H1 (cell line): Measurements from ENCODE around the gene SIX5. TPM values are rescaled to one million over a fixed set of nuclear protein-coding genes. Genes with fewer than 3 reads are reported as not detected.

Experiments used
- CTCF ChIA-PET: fragments of 300-600 bp; sonication (Branson Sonifier 250); formaldehyde crosslinking; loops from one replicate; lab custom pipeline; 2021; ENCODE audit not compliant: partially characterized antibody; lab: Charles Lee
- POLR2A ChIA-PET: fragments of 300-600 bp; sonication (Branson Sonifier 250); formaldehyde crosslinking; loops from one replicate; lab custom pipeline; 2021; ENCODE audit warnings: inconsistent platforms; ENCODE audit not compliant: partially characterized antibody; lab: Charles Lee
- DNase-seq, 2 experiments: peaks; one replicate each; pipeline versions ENCODE4 v3.0.0 to v3.0.0-alpha.2; 2010 to 2022; ENCODE audit warnings: low spot score in 2 of 2, low read depth in 1 of 2, mixed read lengths in 1 of 2
- FAIRE-seq: peaks from 2 replicates; lab custom pipeline; 2011; peaks lifted over from hg19 to GRCh38; lab: Jason Lieb, UNC
- H2AFZ ChIP-seq: 2 replicates; pipeline ENCODE4 v1.8.1; 2012; ENCODE audit warnings: low read length, inconsistent platforms
- H2AK5ac ChIP-seq: 2 replicates; pipeline ENCODE4 v1.6.1; 2013; ENCODE audit warnings: low read depth, low read length
- H2BK120ac ChIP-seq: replicated peaks from 2 replicates; pipeline ENCODE3; 2013; ENCODE audit warnings: low read depth, low read length, inconsistent platforms
- H2BK12ac ChIP-seq: 2 replicates; pipeline ENCODE4 v1.6.1; 2013; ENCODE audit warnings: low read depth, low read length
- H2BK15ac ChIP-seq: 2 replicates; pipeline ENCODE4 v1.6.1; 2013; ENCODE audit warnings: low read length
- H2BK20ac ChIP-seq: 2 replicates; pipeline ENCODE4 v1.6.1; 2013; ENCODE audit warnings: low read length
- H2BK5ac ChIP-seq: 2 replicates; pipeline ENCODE4 v1.6.1; 2013; ENCODE audit warnings: low read depth, low read length
- H3K14ac ChIP-seq: 2 replicates; pipeline ENCODE4 v1.6.1; 2013; ENCODE audit warnings: inconsistent platforms; ENCODE audit not compliant: insufficient read length
- H3K18ac ChIP-seq: 2 replicates; pipeline ENCODE4 v1.6.1; 2013; ENCODE audit warnings: low read length; ENCODE audit errors: extremely low read depth
- H3K23ac ChIP-seq: 2 replicates; pipeline ENCODE4 v1.6.1; 2013; ENCODE audit warnings: inconsistent platforms; ENCODE audit not compliant: insufficient read length
- H3K23me2 ChIP-seq: 2 replicates; pipeline ENCODE4 v1.6.1; 2013; ENCODE audit warnings: low read depth, low read length
- H3K27ac ChIP-seq: 2 replicates; pipeline ENCODE4 v1.6.1; 2011; ENCODE audit warnings: low read depth, low read length, inconsistent platforms
- H3K27me3 ChIP-seq, 4 experiments: replicated peaks in 1 of 4; 1 replicate in 1 of 4; 2 replicates in 3 of 4; pipeline versions ENCODE4 v1.6.1 to v1.8.1; 2011 to 2013; ENCODE audit warnings: low read length in 3 of 4, mild to moderate bottlenecking in 3 of 4, inconsistent platforms in 2 of 4, mixed read lengths in 2 of 4, moderate library complexity in 1 of 4; ENCODE audit not compliant: control insufficient read depth in 3 of 4, insufficient read depth in 3 of 4; ENCODE audit errors: extremely low read depth in 1 of 4
- H3K36me3 ChIP-seq, 4 experiments: 2 replicates each; pipeline versions ENCODE4 v1.6.1 to v1.8.1; 2011 to 2013; ENCODE audit warnings: mild to moderate bottlenecking in 4 of 4, low read length in 3 of 4, moderate library complexity in 2 of 4, control low read depth in 1 of 4, inconsistent platforms in 1 of 4; ENCODE audit not compliant: insufficient read depth in 4 of 4, control insufficient read depth in 2 of 4
- H3K4ac ChIP-seq: replicated peaks from 2 replicates; pipeline ENCODE3; 2013; ENCODE audit warnings: low read length, low read depth, mixed read lengths, inconsistent platforms; ENCODE audit not compliant: insufficient read length
- H3K4me1 ChIP-seq, 4 experiments: replicated peaks in 1 of 4; 1 replicate in 1 of 4; 2 replicates in 3 of 4; pipeline versions ENCODE4 v1.6.1 to v1.8.1; 2011 to 2013; ENCODE audit warnings: low read length in 3 of 4, inconsistent platforms in 2 of 4, mixed read lengths in 1 of 4; ENCODE audit not compliant: insufficient read depth in 4 of 4, control insufficient read depth in 3 of 4
- H3K4me2 ChIP-seq, 2 experiments: 2 replicates each; pipeline versions ENCODE4 v1.6.1 to v1.8.1; 2011 to 2013; ENCODE audit warnings: low read depth in 2 of 2, low read length in 2 of 2, control low read depth in 1 of 2, inconsistent platforms in 1 of 2, mild to moderate bottlenecking in 1 of 2; ENCODE audit not compliant: insufficient read depth in 1 of 2
- H3K4me3 ChIP-seq, 4 experiments: fragments of 200-600, 300-600 bp in 1 of 4; sonication (generic), shearing (Covaris generic), sonication (Bioruptor Twin) in 1 of 4; 2 replicates each; pipeline versions ENCODE4 v1.5.1 to v1.8.1; 2011 to 2016; ENCODE audit warnings: low read length in 4 of 4, low read depth in 3 of 4, control low read depth in 2 of 4, inconsistent platforms in 2 of 4, mild to moderate bottlenecking in 2 of 4, mixed read lengths in 1 of 4, moderate library complexity in 1 of 4; ENCODE audit not compliant: insufficient read depth in 2 of 4; ENCODE audit errors: extremely low read depth in 1 of 4
- H3K56ac ChIP-seq: replicated peaks from 2 replicates; pipeline ENCODE3; 2013; ENCODE audit warnings: low read depth, mild to moderate bottlenecking, mixed read lengths, low read length, inconsistent platforms; ENCODE audit not compliant: insufficient read length
- H3K79me1 ChIP-seq: 2 replicates; pipeline ENCODE4 v1.6.1; 2013; ENCODE audit warnings: low read depth, low read length, control low read depth
- H3K79me2 ChIP-seq, 2 experiments: 2 replicates each; pipeline versions ENCODE4 v1.6.1 to v1.8.1; 2012 to 2013; ENCODE audit warnings: low read length in 2 of 2, mild to moderate bottlenecking in 2 of 2, inconsistent platforms in 1 of 2; ENCODE audit not compliant: insufficient read depth in 2 of 2, control insufficient read depth in 1 of 2
- H3K9ac ChIP-seq, 4 experiments: replicated peaks in 1 of 4; 1 replicate in 1 of 4; 2 replicates in 3 of 4; pipeline versions ENCODE4 v1.6.1 to v1.8.1; 2011 to 2013; ENCODE audit warnings: low read depth in 3 of 4, low read length in 3 of 4, control low read depth in 2 of 4, mild to moderate bottlenecking in 2 of 4, moderate library complexity in 2 of 4, inconsistent platforms in 1 of 4; ENCODE audit errors: extremely low read depth in 1 of 4
- H3K9me3 ChIP-seq, 2 experiments: 2 replicates each; pipeline versions ENCODE4 v1.6.1 to v1.8.1; 2012 to 2013; ENCODE audit warnings: mild to moderate bottlenecking in 2 of 2, moderate library complexity in 2 of 2, control low read depth in 1 of 2, inconsistent platforms in 1 of 2, low read depth in 1 of 2, low read length in 1 of 2, mixed read lengths in 1 of 2; ENCODE audit not compliant: insufficient read depth in 2 of 2
- H4K20me1 ChIP-seq, 2 experiments: replicated peaks in 1 of 2; 2 replicates each; pipeline versions ENCODE3 to v1.8.1; 2011 to 2013; ENCODE audit warnings: inconsistent platforms in 2 of 2, low read length in 2 of 2, mild to moderate bottlenecking in 1 of 2; ENCODE audit not compliant: insufficient read depth in 2 of 2, control insufficient read depth in 1 of 2
- H4K5ac ChIP-seq: 2 replicates; pipeline ENCODE4 v1.6.1; 2013; ENCODE audit warnings: low read length, low read depth, mixed read lengths, inconsistent platforms; ENCODE audit not compliant: insufficient read length
- H4K8ac ChIP-seq: 2 replicates; pipeline ENCODE4 v1.8.0; 2013; ENCODE audit warnings: mild to moderate bottlenecking, moderate library complexity, low read length, inconsistent platforms; ENCODE audit not compliant: insufficient read depth; ENCODE audit errors: extremely low read depth
- H4K91ac ChIP-seq: replicated peaks from 2 replicates; pipeline ENCODE3; 2013; ENCODE audit warnings: low read length, mixed read lengths, inconsistent platforms; ENCODE audit not compliant: insufficient read length
- CHD1 ChIP-seq: IDR thresholded peaks from 2 replicates; pipeline ENCODE4 v1.6.1; 2012; ENCODE audit warnings: low read depth, low read length, improper control_type of control experiment
- CREB1 ChIP-seq: IDR thresholded peaks from 2 replicates; pipeline ENCODE4 v1.6.1; 2012; ENCODE audit warnings: inconsistent platforms
- EGR1 ChIP-seq: IDR thresholded peaks from 2 replicates; pipeline ENCODE4 v1.6.1; 2011; ENCODE audit warnings: low read depth, low read length, borderline replicate concordance
- HDAC2 ChIP-seq, 2 experiments: fragments of 300-600 bp in 1 of 2; sonication (generic) in 1 of 2; IDR thresholded peaks; 2 replicates each; pipeline ENCODE4 v1.6.1; 2011 to 2012; ENCODE audit warnings: low read depth in 2 of 2, low read length in 2 of 2, mild to moderate bottlenecking in 2 of 2, moderate library complexity in 2 of 2, borderline replicate concordance in 1 of 2, inconsistent platforms in 1 of 2
- NRF1 ChIP-seq: IDR thresholded peaks from 2 replicates; pipeline ENCODE4 v1.6.1; 2011; ENCODE audit warnings: mild to moderate bottlenecking, low read depth, low read length, improper control_type of control experiment
- SIN3A ChIP-seq, 2 experiments: IDR thresholded peaks in 1 of 2; conservative IDR thresholded peaks in 1 of 2; 2 replicates each; pipeline ENCODE4 v1.6.1; 2011 to 2012; ENCODE audit warnings: low read length in 2 of 2, improper control_type of control experiment in 1 of 2, low read depth in 1 of 2, mild to moderate bottlenecking in 1 of 2
- SRF ChIP-seq: IDR thresholded peaks from 2 replicates; pipeline ENCODE4 v1.6.1; 2011; ENCODE audit warnings: mild to moderate bottlenecking, low read depth, low read length, moderate library complexity
- TAF1 ChIP-seq: IDR thresholded peaks from 2 replicates; pipeline ENCODE4 v1.6.1; 2011; ENCODE audit warnings: mild to moderate bottlenecking, low read depth, low read length
- TCF12 ChIP-seq: IDR thresholded peaks from 2 replicates; pipeline ENCODE4 v1.6.1; 2011; ENCODE audit warnings: low read depth, mild to moderate bottlenecking, low read length
- ZNF274 ChIP-seq: IDR thresholded peaks from 2 replicates; pipeline ENCODE4 v1.7.0; 2012; ENCODE audit warnings: low read length, borderline replicate concordance; ENCODE audit errors: extremely low read depth
- WGBS, 2 experiments: shearing (Covaris generic) in 1 of 2; methylation state at CpG; one replicate each; pipeline versions ENCODE4 v1.1.6 to v1.1.7; 2013 to 2015; ENCODE audit warnings: low lambda C conversion rate in 2 of 2, mixed read lengths in 2 of 2, inconsistent platforms in 1 of 2, low coverage in 1 of 2, missing lambda C conversion rate in 1 of 2; ENCODE audit not compliant: insufficient replicate concordance in 2 of 2, insufficient coverage in 1 of 2, insufficient read length in 1 of 2; ENCODE audit errors: extremely low coverage in 1 of 2, missing lambda C conversion rate in 1 of 2; 5-methylcytosine and 5-hydroxymethylcytosine counted together
- polyA plus RNA-seq, 7 experiments: library from polyadenylated mRNA; depleted of rRNA in 3 of 7; stranded (reverse) in 5 of 7; unstranded in 2 of 7; fragments of >200 nt in 5 of 7; fragments of 200-250 nt in 2 of 7; gene quantifications; 1 replicate in 5 of 7; 2 replicates in 1 of 7; 4 replicates in 1 of 7; pipeline versions ENCODE4 v1.2.1 to v1.2.3, GENCODE V29; 2011 to 2013; ENCODE audit warnings: missing spikeins in 2 of 7, mixed read lengths in 2 of 7
- total RNA-seq: library from RNA; stranded (reverse); fragmentation: NEBNext Ultra II Directional; extraction: Animal tissue kit (Norgen Biotek cat#: 25700); gene quantifications from 2 replicates; pipeline ENCODE4 v1.2.1, GENCODE V29; 2021
- TF ChIP-seq, protein P1 (sequence below): IDR thresholded peaks from 2 replicates; pipeline ENCODE4 v1.6.1; 2011; ENCODE audit warnings: low read length, improper control_type of control experiment

The SIX5 gene
- total and polyA plus RNA-seq, 2 of the 8 experiments (the other 6 are each of a cell fraction or from before 2014, with no cell fraction given) = 20.9 to 24.2 TPM

DNA sequence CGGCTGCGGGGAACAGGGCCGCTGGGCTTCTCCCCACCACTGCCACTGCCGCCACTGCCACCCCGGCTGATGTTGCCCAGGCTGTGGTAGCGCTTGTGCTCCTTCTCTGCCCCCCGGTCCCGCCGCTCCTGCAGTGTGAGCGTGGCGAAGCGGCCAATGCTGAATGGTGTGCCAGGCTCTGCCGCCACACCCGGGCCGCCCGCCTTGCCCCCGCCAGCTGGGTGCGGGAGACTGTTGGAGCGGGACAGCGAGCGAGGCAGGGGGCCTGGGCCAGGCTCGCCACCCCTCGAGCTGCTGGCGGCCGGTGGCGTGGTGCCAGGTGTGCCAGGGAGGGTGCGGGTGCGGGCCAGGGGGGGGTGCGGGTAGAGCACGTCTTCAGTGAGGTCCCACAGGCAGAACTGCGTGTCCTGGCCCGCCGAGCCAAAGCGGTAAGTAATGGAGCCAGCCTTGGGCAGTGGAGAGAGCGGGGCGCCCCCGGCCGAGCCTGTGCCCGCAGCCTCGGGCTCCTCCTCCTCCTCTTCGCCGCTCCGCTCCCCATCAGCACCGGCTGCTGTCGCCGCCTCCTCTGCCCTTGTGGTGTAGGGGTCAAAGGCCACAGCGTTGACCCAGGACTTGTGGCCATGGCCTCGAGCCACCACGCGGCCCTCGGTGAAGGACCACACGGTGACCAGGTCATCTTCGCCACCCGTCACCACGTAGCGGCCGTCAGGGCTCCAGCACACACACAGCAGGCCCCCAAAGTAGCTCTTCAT, 16.9 kb upstream of the SIX5 start:
- H4K20me1 ChIP-seq = peaks cover 11 to 20% of the 10 kb centered on the region in 2 experiments
- TF ChIP-seq HDAC2 (IDR thresholded peaks at IDR 0.05; ENCODE audit: borderline replicate concordance in 1 of 2, low read depth in 2 of 2, low read length in 2 of 2) (no peak), SIN3A (conservative IDR thresholded peaks at IDR 0.05 in 1 of 2, IDR thresholded peaks at IDR 0.05 in 1 of 2; ENCODE audit: low read depth in 1 of 2, low read length in 2 of 2) (no peak), CREB1 (no peak), TCF12 (no peak), SRF (no peak), TAF1 (no peak), NRF1 (no peak), EGR1 (no peak), CHD1 (no peak), ZNF274 (no peak)
- TF ChIP-seq, protein P1, sequence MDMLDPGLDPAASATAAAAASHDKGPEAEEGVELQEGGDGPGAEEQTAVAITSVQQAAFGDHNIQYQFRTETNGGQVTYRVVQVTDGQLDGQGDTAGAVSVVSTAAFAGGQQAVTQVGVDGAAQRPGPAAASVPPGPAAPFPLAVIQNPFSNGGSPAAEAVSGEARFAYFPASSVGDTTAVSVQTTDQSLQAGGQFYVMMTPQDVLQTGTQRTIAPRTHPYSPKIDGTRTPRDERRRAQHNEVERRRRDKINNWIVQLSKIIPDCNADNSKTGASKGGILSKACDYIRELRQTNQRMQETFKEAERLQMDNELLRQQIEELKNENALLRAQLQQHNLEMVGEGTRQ = no peak

More for the DNA sequence above, 16.9 kb upstream of the SIX5 start:
- H3K79me1 ChIP-seq = peaks cover 4% of the 10 kb centered on the region; the same call in 1 of the 2 replicates
- 92% methylated on average over 37 of the region's 57 CpGs; no CpG with 5 or more reads in 1 of the 2 experiments for WGBS, 2 experiments
- H3K27ac ChIP-seq = no peak overlapping the region
- no peak overlapping the region for H2AK5ac ChIP-seq
- no peaks in the 10 kb centered on the region for H3K9me3 ChIP-seq
- no peak overlapping the region for H2BK15ac ChIP-seq
- H3K4me3 ChIP-seq = no peak overlapping the region
- H3K18ac ChIP-seq = no peak overlapping the region
- no peaks in the 10 kb centered on the region for H3K79me2 ChIP-seq
- no peak overlapping the region for H3K9ac ChIP-seq
- H2BK5ac ChIP-seq = no peak overlapping the region
- H2AFZ ChIP-seq = no peak overlapping the region
- no peak overlapping the region for H4K91ac ChIP-seq
- no peak overlapping the region for H3K4ac ChIP-seq
- ChIA-PET POLR2A (interaction anchor here (1.1 to 1.5 kb wide), 4 partner anchors 9 to 14 kb away, joined by 3 read pairs; no protein-coding TSS in a partner anchor), CTCF (interaction anchor here (1.6 to 2.7 kb wide), 3 partner anchors 12 to 22 kb away, joined by 3 to 9 read pairs (median 8); no protein-coding TSS in a partner anchor)
- no peak overlapping the region for H2BK120ac ChIP-seq
- DNase-seq (no peak), FAIRE-seq (no peak)
- H4K8ac ChIP-seq = no peak overlapping the region; the same call in 1 of the 2 replicates
- no peak overlapping the region for H4K5ac ChIP-seq
- no peak overlapping the region for H3K23ac ChIP-seq
- peaks cover 0 to 11% (median 7%) of the 10 kb centered on the region in 4 experiments; a peak in 4 of 7 replicates for H3K4me1 ChIP-seq
- no peak overlapping the region for H3K56ac ChIP-seq
- no peak overlapping the region for H3K14ac ChIP-seq
- no peak overlapping the region for H2BK20ac ChIP-seq
- H3K27me3 ChIP-seq = no peaks in the 10 kb centered on the region
- H3K4me2 ChIP-seq = no peak overlapping the region
- no peak overlapping the region for H2BK12ac ChIP-seq
- H3K36me3 ChIP-seq = peaks cover 4 to 32% (median 18%) of the 10 kb centered on the region in 4 experiments; a peak in 6 of 8 replicates
- H3K23me2 ChIP-seq = no peaks in the 10 kb centered on the region
